ENCODE results near the gene GCNT2. TPM values are rescaled to one million over a fixed set of nuclear protein-coding genes. Genes with fewer than 3 reads are reported as not detected.
A peak's percentile ranks its signal among the peaks of the same experiment; 100 is the strongest.

Gene GCNT2
- polyA plus RNA-seq, 3 donors, result 3.5 to 10.0 (median 4.3) TPM

DNA sequence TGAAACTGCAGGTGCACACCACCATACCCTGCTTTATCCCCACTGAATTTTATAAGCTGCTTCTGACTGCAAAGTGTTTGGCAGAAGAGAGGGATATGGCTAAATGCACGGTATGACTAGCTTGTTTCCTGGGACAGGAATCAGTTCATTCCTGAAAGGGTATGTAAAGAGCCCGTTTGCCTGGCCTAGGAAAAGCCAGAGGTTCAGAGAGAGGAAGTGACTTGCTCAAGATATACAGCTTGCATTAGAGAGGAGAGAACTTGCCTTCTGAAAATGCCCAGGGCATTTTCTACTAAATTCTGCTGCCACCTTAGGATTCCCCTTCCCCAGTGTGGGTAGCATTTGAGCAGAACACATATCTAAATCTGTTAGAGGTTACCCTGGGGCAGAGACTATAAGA, 683 bp upstream of the GCNT2 start:
- no peaks in the 10 kb centered on the region for H3K27me3 ChIP-seq (ENCODE audit: control insufficient read depth in 2 of 2, insufficient read depth in 2 of 2, low read length in 2 of 2)
- H4K20me1 ChIP-seq (ENCODE audit: insufficient read depth, low read length), result no peaks in the 10 kb centered on the region
- peak overlapping the region; percentile 72 for H3K4me2 ChIP-seq (replicated peaks; ENCODE audit: extremely low read depth, low read length, poor library complexity, severe bottlenecking)
- Mint-ChIP-seq H3K4me3 (peak overlapping the region in 1 of 2 donors; percentile 26), H3K27ac (peak overlapping the region; percentile 85 to 99 (median 93)), H3K9me3 (no peaks in the 10 kb centered on the region), H3K4me1 (peaks cover 58% of the 10 kb centered on the region), H3K27me3 (ENCODE audit: low read depth in 3 of 3) (peaks cover 0 to 2% (median 0%) of the 10 kb centered on the region in 3 donors), H3K36me3 (no peaks in the 10 kb centered on the region)
- no peaks in the 10 kb centered on the region for H3K9me3 ChIP-seq (replicated peaks in 1 of 2; ENCODE audit: control insufficient read depth in 1 of 2, insufficient read depth in 1 of 2, low read length in 2 of 2)
- peaks cover 53 to 69% of the 10 kb centered on the region in 2 donors for H3K4me1 ChIP-seq (ENCODE audit: control insufficient read depth in 1 of 2, insufficient read depth in 2 of 2, low read length in 2 of 2)
- TF ChIP-seq, protein P1, sequence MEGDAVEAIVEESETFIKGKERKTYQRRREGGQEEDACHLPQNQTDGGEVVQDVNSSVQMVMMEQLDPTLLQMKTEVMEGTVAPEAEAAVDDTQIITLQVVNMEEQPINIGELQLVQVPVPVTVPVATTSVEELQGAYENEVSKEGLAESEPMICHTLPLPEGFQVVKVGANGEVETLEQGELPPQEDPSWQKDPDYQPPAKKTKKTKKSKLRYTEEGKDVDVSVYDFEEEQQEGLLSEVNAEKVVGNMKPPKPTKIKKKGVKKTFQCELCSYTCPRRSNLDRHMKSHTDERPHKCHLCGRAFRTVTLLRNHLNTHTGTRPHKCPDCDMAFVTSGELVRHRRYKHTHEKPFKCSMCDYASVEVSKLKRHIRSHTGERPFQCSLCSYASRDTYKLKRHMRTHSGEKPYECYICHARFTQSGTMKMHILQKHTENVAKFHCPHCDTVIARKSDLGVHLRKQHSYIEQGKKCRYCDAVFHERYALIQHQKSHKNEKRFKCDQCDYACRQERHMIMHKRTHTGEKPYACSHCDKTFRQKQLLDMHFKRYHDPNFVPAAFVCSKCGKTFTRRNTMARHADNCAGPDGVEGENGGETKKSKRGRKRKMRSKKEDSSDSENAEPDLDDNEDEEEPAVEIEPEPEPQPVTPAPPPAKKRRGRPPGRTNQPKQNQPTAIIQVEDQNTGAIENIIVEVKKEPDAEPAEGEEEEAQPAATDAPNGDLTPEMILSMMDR (IDR thresholded peaks at IDR 0.05), result no peak
- H3K36me3 ChIP-seq (replicated peaks in 1 of 2; ENCODE audit: control insufficient read depth in 1 of 2, insufficient read depth in 2 of 2, low read length in 2 of 2), result no peaks in the 10 kb centered on the region
- peak in 2 of 3 donors; percentile 66 to 67 for DNase-seq
- no peaks in the 10 kb centered on the region for H3K79me2 ChIP-seq (ENCODE audit: insufficient read depth, low read length)
- peak overlapping the region in 1 of 3 experiments; percentile 64 for H3K4me3 ChIP-seq (replicated peaks in 1 of 3; ENCODE audit: low read depth in 2 of 3, low read length in 3 of 3)
- intact Hi-C loops (cut with micrococcal nuclease), result loop anchor here (2.0 to 5.0 kb wide), 2 partner anchors 14 to 77 kb away; no protein-coding TSS in a partner anchor
- peak overlapping the region; percentile 81 to 84 for H3K27ac ChIP-seq (ENCODE audit: low read depth in 1 of 2, low read length in 2 of 2)
- 0% methylated on average over 2 of the region's 2 CpGs for WGBS (ENCODE audit: insufficient coverage)
- H3K9ac ChIP-seq (ENCODE audit: insufficient read depth, low read length, poor library complexity, severe bottlenecking), result peak overlapping the region; percentile 42
- H2AFZ ChIP-seq (ENCODE audit: insufficient read depth, low read depth, low read length, poor library complexity, severe bottlenecking), result peak overlapping the region; percentile 87

DNA sequence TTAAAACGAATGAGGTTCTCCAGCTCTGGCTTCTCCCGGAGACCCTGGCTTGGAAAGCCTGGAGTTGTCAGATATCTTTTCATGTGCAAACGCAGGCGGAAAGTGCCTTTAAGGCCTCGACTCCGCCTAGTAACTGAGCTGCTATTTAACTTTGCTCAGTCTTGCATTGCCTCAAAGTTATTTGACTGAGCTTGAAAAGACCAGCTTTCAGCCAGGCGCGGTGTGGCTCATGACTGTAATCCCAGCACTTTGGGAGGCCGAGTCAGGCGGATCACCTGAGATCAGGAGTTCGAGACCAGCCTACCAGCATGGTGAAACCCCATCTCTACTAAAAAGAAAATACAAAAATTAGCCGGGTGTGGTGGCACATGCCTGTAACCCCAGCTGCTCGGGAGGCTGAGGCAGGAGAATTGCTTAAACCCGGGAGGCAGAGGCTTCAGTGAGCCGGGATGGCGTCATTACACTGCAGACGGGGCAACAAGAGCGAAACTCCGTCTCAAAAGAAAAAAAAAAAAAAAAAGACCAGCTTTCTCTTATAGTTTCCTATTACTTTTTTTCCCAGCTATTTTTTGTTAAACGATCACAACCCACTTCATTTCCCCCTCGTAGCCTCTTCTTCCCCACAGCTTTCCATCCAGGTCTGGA, 1.9 kb downstream of the GCNT2 start:
- Mint-ChIP-seq H3K27ac (peak overlapping the region in 3 of 7 donors; percentile 80 to 89 (median 85)), H3K4me1 (peaks cover 54% of the 10 kb centered on the region), H3K4me3 (peak overlapping the region; percentile 30 to 78), H3K36me3 (no peaks in the 10 kb centered on the region), H3K27me3 (ENCODE audit: low read depth in 3 of 3) (peaks cover 0 to 2% (median 0%) of the 10 kb centered on the region in 3 donors), H3K9me3 (no peaks in the 10 kb centered on the region)
- no peaks in the 10 kb centered on the region for H3K36me3 ChIP-seq (replicated peaks in 1 of 2; ENCODE audit: control insufficient read depth in 1 of 2, insufficient read depth in 2 of 2, low read length in 2 of 2)
- 75% methylated on average over 16 of the region's 21 CpGs for WGBS (ENCODE audit: insufficient coverage)
- H3K4me1 ChIP-seq (ENCODE audit: control insufficient read depth in 1 of 2, insufficient read depth in 2 of 2, low read length in 2 of 2), result peaks cover 48 to 60% of the 10 kb centered on the region in 2 donors
- H3K79me2 ChIP-seq (ENCODE audit: insufficient read depth, low read length), result no peaks in the 10 kb centered on the region
- no peak overlapping the region for H3K9ac ChIP-seq (ENCODE audit: insufficient read depth, low read length, poor library complexity, severe bottlenecking)
- H4K20me1 ChIP-seq (ENCODE audit: insufficient read depth, low read length), result no peaks in the 10 kb centered on the region
- H3K4me2 ChIP-seq (replicated peaks; ENCODE audit: extremely low read depth, low read length, poor library complexity, severe bottlenecking), result no peak overlapping the region
- no peak overlapping the region for H3K27ac ChIP-seq (ENCODE audit: low read depth in 1 of 2, low read length in 2 of 2)
- intact Hi-C loops (cut with micrococcal nuclease), result loop anchor here in 1 of 2 donors (5.0 kb wide), 1 partner anchor 74 kb away; no protein-coding TSS in a partner anchor
- H3K27me3 ChIP-seq (ENCODE audit: control insufficient read depth in 2 of 2, insufficient read depth in 2 of 2, low read length in 2 of 2), result no peaks in the 10 kb centered on the region
- H2AFZ ChIP-seq (ENCODE audit: insufficient read depth, low read depth, low read length, poor library complexity, severe bottlenecking), result no peak overlapping the region
- TF ChIP-seq, protein P1 (IDR thresholded peaks at IDR 0.05), result no peak
- DNase-seq, result no peak
- peak overlapping the region in 1 of 3 experiments; percentile 72 for H3K4me3 ChIP-seq (replicated peaks in 1 of 3; ENCODE audit: low read depth in 2 of 3, low read length in 3 of 3)
- H3K9me3 ChIP-seq (replicated peaks in 1 of 2; ENCODE audit: control insufficient read depth in 1 of 2, insufficient read depth in 1 of 2, low read length in 2 of 2), result no peaks in the 10 kb centered on the region
